Measurements from ENCODE around the gene NKD1.

- TF ChIP-seq EZH2phosphoT487 (IDR thresholded peaks at IDR 0.05; ENCODE audit: low read depth) (no peak), CTCF (IDR thresholded peaks at IDR 0.05; ENCODE audit: low read depth, low read length) (no peak)
These were observed 146.0 kb downstream of the NKD1 start for GRCh38 chr16:50694206-50694605.
